22Rv1 (cell line): ENCODE results near the gene AKR1E2.

Experiments used
- CTCF ChIP-seq: fragments of 450-650 bp; IDR thresholded peaks from 2 replicates; pipeline ENCODE4 v1.5.1; 2017; ENCODE audit warnings: mild to moderate bottlenecking
- ZFX ChIP-seq: fragments of 450-650 bp; IDR thresholded peaks from 2 replicates; pipeline ENCODE4 v1.6.1; 2017; ENCODE audit warnings: antibody characterized with exemption, borderline replicate concordance

- TF ChIP-seq CTCF (no peak), ZFX (no peak)
Observed at GRCh38 chr10:4801405-4801804, 24.6 kb upstream of the AKR1E2 start.
